NCI-H446 treated with DMSO at 0.1 percent for 48 hours (cell line): ENCODE data around the gene ZNF506.
"Not testable (repeated sequence)": the region's sequence is repeated elsewhere in the genome, so short reads cannot be mapped to it uniquely, and the experiment has no call there.

ENCODE experiments used
- DNase-seq: peaks from one replicate; lab custom pipeline; 2025; lab: John Stamatoyannopoulos, UW

The ZNF506 gene

DNA sequence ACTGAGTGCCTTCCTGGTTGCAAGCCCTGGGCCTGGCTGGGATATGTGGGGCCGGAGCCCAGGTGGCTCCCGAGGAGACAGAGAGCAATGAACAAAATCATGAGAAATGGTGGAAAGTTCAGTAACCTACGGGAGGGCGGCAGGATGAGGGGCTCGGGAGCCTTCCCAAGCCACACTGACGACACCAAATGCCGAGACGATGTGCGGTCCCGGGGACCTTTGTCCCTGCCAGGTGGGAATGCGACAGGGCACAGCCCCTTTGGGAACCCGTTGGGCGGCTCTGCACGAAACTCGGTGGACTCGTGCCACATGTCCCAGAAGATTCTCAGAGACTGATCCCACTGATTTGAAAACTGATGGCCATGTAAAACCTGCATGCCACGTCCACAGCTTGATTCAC lies 76.9 kb downstream of the ZNF506 start:
- DNase-seq: no peak

DNA sequence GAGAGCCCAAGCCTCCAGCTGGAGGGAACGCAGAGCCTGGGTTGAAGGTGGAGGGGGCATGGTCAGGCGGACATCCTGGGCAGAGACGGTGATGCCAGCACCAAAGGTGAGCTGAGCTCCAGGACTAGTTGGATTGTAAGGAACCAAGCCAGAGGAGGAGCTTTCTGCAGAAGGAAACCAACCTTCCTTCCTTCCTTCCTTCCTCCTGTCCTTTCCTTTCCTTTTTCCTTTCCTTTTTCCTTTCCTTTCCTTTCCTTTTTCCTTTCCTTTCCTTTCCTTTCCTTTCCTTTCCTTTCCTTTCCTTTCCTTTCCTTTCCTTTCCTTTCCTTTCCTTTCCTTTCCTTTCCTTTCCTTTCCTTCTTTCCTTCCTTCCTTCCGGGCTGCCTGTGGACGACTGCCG lies 77.6 kb downstream of the ZNF506 start:
- DNase-seq: not testable (repeated sequence)

DNA sequence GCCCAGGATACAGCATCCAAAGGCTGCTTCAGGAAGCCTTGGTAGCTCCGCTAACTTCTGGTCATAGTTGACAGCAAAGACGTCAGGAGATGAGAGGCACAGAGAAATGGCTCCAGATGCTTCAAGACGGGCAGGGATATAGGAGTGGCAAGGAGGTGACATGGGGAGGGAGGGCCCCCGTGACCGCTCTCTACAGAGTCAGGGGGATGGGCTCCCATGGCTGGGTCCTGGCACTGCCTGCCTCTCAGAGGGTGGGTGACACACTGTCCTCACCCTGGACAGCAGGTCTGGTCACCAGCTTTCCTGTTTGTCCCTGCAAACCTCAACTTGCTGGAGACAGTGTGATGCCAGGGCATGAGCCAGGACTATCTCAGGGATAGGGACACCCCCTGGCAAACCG lies 78.4 kb downstream of the ZNF506 start:
- DNase-seq: no peak

DNA sequence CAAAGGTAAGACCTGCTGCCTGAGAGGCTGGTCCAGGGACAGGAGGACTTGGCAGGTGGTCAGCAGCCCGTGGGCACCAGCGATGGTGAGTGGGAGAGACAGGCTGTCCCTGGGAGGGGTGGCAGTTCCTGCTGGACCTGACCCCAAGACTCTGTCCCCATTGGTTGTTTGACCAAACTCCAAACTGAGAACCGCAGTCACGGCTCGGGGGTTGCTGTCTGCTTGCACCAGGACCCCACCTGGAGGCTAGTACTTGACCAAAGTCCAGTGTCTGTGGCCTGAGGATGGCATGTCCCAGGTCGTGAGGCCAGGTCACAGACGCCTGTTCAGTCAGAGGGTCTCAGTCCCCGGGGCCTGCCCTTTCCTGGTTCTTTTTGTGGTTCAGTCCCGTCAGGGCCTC lies 78.8 kb downstream of the ZNF506 start:
- DNase-seq: no peak
